Stimulated activated CD8-positive, alpha-beta memory T cell treated with anti-CD3 and anti-CD28 coated beads, Interleukin-4, amount 100 ng/mL, for 1 hour (primary cell): ENCODE data around the gene CDH1.

Source experiments
- DNase-seq, 2 donors: peaks; one replicate each; pipeline ENCODE4 v3.0.0-alpha.2; 2020; ENCODE audit warnings: low read depth in 2 of 2, low spot score in 1 of 2

CDH1 gene

DNA sequence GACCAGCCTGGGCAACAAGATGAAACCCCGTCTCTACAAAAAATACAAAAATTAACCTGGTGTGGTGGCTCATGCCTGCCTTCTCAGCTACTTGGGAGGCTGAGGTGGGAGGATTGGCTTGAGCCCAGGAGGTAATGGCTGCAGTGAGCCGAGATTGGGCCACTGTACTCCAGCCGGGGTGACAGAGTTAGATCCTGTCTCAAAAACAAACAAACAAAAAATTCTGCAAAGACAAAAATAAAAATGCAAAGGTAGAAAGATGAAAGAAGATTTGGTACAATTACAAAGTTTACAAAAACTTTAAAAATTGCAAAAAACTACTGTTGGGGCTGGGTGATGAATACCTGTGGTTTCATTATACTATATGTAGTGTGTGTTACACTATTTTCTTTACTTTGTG, 5.5 kb upstream of the CDH1 start:
- DNase-seq, result no peak

DNA sequence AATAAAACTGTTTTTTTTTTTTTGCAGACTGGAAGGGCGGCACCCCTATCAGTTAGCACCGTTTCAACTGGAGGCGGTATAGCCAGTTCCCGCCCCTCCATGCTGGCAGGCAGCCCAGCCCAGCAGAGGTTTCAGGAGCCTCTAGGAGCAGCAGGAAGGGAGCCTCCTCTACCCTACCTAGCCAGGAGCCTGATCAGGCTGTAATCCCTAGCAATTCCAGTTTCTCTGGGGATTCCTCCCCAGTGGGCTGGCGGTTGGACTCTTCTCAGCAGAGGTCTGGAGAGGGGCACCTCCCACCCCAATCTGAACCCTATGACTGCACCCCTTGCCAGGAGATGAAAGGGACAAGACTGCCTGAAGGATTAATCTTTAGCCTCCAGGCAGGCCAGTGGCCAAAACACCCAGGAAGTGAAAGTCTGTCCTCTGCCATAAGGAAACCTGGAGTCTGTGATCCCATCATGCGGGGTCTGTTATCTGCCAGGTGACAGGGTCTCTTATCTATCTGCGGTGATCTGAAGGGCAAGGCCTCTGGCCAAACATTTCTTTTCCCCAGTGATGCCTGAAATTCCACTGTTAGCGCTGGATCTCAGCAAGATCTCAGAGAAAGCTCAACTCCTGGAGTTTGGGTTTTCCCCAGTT, 4.9 kb upstream of the CDH1 start:
- DNase-seq, result no peak

DNA sequence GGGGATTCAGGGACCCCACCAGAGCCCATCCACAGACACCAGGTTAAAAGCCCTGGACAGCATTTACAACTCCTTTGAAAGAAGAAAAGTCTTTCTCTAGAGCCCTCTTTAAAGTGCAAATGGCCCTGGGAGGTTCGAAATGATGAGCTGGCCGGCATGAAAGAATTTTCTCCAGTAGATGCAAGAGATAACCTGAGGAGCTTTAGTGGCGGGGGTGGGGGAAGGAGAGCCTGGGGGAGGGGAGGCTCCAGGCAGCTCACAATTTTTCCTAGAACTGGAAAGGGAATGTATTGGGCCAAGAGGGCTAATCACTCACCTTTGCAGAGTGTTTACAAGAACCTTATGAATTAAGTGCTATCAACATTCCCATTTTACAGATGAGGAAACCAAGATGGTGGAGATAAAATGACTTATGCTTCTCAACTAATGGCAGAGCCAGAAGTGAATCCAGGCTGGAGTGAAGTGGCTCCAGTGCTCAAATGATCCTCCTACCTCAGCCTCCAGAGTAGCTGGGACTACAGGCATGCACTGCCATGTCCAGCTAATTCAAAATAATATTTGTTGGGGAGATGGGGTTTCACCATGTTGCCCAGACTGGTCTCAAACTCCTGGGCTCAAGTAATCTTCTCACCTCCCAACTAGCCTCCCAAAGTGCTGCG, 4.2 kb upstream of the CDH1 start:
- no peak for DNase-seq

DNA sequence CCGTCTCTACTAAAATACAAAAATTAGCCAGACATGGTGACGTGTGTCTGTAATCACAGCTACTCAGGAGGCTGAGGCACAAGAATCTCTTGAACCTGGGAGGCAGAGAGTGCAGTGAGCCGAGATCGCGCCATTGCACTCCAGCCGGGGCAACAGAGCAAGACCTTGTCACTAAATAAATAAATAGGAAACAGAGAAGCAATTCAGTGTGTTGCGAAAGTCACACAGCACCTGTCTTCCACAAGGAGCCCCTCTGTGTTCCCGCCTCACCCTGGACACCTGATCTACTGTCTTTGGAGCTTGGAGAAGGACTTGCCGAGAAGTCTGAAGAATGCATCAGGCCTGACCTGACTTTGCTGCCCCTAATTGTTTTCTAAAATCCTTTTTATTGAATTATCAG, 3.5 kb upstream of the CDH1 start:
- DNase-seq, result no peak

DNA sequence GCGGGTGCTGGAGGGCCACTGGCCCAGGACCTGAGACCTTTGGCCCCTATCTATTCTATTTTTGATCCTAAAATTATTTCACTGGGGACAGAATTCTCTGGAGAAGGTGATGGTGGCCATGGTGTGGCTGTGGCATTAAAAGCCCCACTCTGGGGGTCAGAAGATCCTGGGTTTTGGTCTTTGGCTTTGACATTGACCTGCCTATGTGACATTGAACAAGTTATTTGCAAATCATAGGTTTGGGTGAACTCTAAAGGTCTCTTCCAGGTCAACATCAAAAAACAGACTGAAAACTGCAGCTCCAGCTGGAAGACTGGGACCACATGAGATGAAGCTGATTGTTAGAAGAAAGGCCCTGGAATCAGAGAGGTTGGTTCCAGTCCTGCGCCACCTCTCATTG, 2.3 kb upstream of the CDH1 start:
- no peak for DNase-seq

DNA sequence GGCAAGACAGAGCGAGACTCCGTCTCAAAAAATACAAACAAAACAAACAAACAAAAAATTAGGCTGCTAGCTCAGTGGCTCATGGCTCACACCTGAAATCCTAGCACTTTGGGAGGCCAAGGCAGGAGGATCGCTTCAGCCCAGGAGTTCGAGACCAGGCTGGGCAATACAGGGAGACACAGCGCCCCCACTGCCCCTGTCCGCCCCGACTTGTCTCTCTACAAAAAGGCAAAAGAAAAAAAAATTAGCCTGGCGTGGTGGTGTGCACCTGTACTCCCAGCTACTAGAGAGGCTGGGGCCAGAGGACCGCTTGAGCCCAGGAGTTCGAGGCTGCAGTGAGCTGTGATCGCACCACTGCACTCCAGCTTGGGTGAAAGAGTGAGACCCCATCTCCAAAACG, 531 bp upstream of the CDH1 start:
- no peak for DNase-seq

DNA sequence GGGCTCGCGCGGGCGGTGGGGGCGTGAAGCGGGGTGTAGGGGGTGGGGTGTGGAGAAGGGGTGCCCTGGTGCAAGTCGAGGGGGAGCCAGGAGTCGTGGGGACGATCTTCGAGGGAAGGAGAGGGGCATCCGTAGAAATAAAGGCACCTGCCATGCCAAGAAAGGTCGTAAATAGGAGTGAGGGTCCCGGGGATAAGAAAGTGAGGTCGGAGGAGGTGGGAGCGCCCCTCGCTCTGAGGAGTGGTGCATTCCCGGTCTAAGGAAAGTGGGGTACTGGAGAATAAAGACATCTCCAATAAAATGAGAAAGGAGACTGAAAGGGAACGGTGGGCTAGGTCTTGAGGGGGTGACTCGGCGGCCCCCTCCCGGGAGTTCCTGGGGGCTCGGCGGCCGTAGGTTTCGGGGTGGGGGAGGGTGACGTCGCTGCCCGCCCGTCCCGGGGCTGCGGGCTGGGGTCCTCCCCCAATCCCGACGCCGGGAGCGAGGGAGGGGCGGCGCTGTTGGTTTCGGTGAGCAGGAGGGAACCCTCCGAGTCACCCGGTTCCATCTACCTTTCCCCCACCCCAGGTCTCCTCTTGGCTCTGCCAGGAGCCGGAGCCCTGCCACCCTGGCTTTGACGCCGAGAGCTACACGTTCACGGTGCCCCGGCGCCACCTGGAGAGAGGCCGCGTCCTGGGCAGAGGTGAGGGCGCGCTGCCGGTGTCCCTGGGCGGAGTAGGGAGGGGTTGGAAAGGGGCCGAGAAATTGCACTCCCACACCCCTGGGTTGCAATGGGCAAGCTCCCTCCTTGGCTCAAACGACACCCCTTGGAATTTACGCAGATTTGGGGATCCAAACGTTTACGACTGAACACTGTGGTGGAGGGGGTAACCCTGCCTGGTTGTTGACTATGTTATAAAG, 888 bp downstream of the CDH1 start:
- DNase-seq, result no peak

DNA sequence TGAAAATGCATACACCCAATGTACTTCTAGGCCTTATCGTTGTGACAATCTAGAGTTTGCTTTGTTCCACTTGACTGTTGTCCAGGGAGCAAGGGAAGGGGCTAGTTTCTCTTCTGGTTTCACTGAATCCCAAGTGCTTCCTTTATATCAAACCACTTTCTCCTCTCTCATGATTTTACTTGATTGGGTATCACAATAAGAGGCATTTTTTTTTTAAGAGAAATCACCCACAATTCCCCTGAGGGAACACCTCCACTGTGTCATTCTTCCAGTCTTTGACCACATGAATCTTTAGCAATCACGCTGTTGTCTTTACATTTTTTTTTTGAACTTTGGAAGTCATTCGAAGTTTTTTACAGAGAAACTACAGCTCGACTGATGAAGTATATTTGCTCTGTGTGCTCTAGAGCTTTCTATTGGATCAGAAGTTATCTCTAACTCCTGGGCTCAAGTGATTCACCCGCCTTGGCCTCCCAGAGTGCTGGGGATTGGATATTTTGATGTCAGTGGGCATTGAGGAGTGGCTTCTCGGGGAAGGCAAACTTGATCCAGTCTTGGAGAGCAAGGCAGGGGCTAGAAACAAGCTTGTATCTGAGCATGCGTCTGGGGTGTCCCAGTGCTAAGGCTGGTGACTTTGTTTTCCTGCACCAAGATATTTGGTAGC, 3.0 kb downstream of the CDH1 start:
- DNase-seq, result no peak

DNA sequence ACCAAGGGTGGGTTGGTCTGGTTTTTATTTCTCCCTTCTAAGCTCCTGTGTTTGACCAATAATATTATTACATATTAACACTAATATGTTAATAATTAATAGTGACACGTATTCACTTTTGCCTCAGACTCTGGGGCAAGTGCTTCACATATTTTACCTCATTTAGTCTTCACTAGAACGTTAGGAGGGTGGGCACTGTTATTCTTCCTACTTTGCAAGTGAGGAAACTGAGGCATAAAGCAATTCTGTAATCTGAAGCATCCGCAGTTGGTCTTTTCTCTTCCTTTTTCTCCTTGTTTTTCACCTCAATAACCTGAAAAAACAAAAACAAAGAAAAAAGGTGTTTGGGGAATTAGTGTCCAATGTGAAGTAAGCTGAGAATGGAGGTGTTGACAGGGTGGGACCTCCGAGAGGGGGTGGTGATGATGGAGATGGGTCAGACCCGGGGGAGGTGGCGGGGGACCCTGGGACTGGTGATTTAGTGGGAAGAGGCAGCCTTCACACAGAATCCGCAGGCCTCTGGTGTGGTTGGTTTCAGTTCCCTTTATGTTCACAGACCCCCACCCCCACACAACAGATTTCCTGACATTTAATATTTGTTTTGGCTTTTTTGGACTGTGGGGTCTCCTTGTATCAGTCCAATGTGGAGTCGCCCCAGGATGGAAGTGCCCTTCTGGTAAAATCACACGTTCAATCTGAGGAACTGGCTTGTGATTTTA, 3.7 kb downstream of the CDH1 start:
- DNase-seq, result no peak

DNA sequence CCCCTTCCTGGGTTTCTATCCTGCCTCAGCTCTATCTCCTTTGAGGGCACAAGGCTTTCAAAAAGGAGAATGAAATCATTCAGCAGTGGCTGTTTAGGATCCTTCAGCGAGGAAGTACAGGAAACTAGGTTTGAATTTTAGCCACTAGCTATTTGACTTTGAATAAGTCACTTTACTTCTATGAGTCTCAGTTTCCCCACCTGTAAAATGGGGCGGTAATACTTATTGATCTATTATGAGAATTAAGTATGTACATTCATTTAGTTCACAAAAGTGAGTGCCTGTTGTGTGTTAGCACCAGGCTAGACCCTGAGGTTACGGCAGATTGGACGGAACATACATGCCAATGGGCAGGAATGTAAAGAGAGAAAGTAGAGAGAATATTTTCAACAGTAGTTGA, 6.6 kb downstream of the CDH1 start:
- DNase-seq, result no peak

DNA sequence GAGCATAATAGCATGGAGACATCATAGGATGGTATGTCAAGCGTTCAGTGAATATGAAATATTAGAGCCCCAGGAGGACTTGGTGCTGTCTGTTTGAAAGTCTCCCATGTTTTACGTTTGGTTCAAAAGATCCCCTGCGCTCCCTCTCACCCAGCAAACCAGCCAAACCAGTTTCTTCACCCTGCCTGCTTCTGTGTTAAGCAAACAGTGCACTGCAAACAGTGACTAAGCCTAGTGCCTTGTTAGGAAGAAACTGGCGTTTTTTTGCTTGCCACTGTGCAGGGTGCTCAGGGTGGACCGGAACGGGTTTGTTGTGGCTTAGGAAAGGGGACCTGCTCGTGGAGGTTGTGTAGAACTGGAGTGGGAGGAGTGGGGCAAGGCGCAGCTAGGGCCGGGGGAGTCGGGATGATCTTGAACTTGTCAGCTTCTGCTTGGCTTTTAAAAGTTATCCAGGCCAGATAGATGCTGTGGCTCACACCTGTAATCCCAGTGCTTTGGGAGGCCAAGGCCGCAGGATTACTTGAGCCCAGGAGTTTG, 7.7 kb downstream of the CDH1 start:
- no peak for DNase-seq

DNA sequence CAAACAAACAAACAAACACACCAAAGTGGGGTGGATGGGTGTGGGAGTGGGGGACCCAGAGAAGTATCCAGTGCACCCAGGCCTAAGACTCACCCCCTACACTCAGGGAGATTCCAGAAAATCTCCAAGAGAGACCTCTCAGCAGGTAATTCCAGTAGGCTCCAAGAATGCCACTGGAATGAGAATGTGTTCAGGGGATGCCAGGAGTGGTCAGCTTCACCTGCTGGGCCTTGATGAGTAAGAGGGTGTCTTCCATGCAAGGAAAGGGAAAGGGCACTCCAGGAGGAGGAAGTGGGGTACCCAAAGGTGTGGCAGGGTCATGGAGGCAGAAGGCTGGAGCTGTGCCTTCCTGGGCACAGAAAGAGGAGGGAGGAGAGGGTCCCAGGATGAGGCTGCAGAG, 9.9 kb downstream of the CDH1 start:
- DNase-seq, result no peak

DNA sequence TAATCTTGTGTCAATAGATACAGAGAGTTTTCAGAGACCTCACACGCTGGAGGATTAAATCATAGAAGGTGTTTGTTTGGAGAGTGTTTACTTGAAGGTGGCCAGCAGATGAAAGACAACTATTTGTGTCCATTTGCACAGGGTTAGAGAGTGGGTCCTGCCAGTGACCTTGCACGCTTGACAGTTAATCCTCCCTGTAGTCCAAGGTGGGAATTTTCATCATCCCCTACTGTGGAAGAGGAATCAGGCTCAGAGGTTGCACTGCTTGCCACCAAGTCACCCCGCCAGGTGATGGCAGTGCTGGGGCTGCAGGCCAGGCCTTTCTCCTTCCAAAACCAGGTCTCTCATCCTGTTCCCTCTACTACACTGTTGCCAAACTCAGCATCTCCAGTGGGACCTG, 12.3 kb downstream of the CDH1 start:
- DNase-seq, result no peak

DNA sequence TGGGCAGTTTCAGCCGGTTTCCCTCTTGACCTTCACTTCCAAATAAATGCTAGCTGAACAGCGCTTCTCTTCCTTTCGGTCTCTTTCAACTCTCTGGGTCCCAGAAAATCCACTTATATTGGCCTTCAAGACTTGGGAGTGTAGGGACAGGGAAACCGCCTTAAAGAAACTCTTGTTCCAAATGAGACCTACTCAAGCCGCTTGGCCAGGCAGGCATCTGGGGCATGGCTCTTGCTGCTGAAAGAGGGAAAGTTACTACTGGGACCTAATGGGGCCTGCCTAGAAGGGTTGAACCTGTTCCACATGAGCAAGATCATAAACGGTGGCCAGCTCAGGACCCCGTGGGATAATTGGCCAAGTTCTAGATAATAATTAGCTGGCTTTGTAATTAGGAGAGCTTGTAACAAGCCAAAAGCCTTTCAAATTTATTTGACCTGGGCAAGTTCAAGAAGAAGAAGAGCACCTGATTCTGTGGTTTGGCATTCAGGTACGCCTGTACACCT, 13.2 kb downstream of the CDH1 start:
- DNase-seq, result no peak

DNA sequence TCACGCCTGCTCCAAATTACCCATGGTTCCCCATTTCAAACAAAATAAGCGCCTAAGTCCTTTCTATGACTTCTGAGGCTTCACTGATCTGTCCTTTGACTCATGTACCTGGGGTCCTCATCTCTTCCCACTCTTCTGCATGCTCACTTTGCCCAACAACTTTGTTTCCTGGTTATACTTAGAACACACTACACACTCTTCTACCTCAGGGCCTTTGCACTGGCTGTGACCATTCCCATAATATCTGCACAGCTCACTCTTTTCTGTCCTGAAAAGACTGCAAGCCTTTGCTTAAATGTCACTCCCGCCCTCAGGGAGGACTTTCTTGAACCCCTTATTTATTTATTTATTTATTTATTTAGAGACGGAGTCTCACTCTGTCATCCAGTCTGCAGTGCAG, 14.1 kb downstream of the CDH1 start:
- no peak for DNase-seq

DNA sequence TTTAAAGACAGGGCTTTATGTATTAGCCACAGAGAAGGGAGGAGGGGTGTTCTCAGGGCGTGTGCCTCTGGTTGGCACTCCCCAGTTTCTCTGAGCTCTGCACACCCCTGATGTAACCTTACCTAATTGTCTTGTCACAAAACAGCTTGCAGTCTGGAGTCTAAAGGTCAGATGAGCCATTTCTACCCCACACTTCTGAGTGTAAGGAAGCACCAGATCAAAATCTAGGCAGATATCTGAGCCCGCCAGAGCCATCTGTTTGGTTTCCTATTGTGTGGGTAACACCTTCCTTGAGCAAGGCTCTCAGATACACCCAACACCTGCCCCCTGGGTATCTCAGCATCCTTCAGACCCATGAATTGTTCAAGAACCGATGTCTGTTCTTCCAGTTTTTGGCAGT, 15.5 kb downstream of the CDH1 start:
- no peak for DNase-seq

DNA sequence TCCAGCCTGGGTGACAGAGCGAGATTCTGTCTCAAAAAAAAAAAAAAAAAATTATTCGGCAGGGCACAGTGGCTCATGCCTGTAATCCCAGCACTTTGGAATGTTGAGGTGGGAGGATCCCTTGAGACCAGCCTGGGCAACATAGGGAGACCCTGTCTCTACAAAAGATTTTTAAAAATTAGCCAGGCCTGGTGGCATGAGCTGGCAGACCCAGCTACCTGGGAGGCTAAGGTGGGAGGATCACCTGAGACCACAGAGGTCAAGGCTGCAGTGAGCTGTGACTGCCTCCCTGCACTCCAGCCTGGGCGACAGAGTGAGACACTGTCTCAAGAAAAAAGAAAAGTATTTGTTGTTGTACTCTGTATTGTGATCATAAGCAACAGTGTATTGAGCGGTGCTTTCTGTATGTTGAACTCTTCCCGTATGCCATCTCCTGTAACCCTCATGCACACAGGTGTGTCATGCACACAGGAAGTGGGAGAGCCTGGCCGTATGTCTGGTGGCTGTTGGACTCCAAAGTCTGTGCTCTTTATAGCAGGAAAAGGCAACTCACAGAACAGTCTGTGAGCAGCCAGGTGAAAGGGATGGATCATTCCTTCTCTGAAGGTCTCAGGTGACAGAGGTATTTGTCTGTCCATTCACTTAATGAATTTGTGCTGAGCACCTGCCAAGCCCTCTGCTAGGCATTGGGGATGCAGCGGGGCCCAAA, 17.1 kb downstream of the CDH1 start:
- DNase-seq, result no peak

DNA sequence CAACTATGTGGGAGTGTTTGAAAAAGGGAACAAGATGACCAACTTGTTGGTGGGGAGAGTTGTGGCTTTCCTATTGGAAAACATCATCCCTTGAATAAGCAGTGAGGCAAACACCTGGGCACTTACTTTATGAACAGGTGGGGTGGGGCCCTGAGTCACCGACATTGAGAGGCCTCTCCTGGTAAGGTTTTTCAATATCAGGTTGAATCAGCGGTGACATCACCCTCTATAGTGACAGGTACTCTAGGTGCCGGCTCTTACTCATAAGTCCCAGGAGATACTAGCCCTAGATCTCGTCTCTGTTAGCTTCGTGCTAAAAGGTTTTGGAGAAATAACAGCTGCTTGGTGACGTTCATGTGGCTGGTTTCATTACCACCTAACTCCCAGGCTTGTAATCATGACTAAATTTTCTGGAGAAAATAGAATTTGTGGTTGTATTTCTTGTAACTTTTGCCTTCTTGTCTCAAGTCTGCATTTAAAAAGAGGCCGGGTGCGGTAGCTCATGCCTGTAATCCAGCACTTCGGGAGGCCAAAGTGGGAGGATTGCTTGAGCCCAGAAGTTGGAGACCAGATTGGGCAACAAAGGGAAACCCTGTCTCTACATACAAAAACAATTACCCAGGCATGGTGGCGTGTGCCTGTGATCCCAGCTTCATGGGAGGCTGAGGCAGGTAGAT, 19.3 kb downstream of the CDH1 start:
- peak in 1 of 2 donors; percentile 28 for DNase-seq

DNA sequence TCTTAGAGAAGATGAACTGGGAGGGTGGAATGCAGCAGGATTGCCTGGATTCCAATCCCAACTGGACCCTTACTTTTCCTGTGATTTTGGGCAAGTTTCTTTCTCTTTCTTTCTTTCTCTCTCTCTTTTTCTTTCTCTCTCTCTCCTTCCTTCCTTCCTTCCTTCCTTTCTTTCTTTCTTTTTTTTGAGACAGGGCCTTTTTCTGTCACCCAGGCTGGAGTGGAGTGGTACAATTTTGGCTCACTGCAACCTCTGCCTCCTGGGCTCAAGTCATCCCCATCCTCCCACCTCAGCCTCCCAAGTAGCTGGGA, 20.5 kb downstream of the CDH1 start:
- DNase-seq, result no peak

DNA sequence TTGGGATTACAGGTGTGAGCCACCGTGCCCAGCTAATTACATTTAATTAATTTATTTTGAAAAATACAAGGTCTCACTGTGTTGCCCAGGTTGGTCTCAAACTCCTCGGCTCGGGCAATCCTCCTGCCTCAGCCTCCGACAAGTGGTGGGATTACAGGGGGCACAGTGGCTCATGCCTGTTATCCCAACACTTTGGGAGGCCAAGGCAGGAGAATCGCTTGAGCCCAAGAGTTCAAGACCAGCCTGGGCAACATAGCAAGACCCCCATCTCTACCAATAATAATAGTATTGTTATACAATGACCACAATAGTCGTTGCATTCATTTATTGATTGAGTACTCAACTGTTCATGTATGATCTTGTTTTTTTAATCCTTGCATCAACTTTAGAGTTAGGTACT, 22.0 kb downstream of the CDH1 start:
- DNase-seq, result no peak
